HG02885 (cell line): ENCODE results near the gene BOD1L2.

Experiments
- ATAC-seq: cut with Tn5 transposase; IDR thresholded peaks from one replicate; pipeline ENCODE4 v1.9.1; 2021; ENCODE audit warnings: mild to moderate bottlenecking; ENCODE audit not compliant: unreplicated experiment, poor library complexity

The BOD1L2 gene

GRCh38 chr18:57146956-57147636 lies at the start of gene BOD1L2:
BOD1L2 (plus strand) TSS chr18:57147087; CDS start chr18:57147313, 226 bp downstream.
- ATAC-seq = no peak

GRCh38 chr18:57107140-57107832 lies 39.6 kb upstream of the BOD1L2 start:
- ATAC-seq = no peak

- ATAC-seq = no peak
Observed at GRCh38 chr18:57110290-57110689, 36.6 kb upstream of the BOD1L2 start.

GRCh38 chr18:57113799-57114420 lies 33.0 kb upstream of the BOD1L2 start:
- ATAC-seq = no peak

- no peak for ATAC-seq
Observed at GRCh38 chr18:57116598-57117132, 30.2 kb upstream of the BOD1L2 start.

GRCh38 chr18:57121542-57122112 lies 25.3 kb upstream of the BOD1L2 start:
- ATAC-seq = no peak

GRCh38 chr18:57122936-57123510 lies 23.9 kb upstream of the BOD1L2 start:
- ATAC-seq = no peak

GRCh38 chr18:57125627-57126026 lies 21.3 kb upstream of the BOD1L2 start:
- ATAC-seq = no peak

GRCh38 chr18:57128220-57128932 lies 18.5 kb upstream of the BOD1L2 start:
- no peak for ATAC-seq

GRCh38 chr18:57131101-57131500 lies 15.8 kb upstream of the BOD1L2 start:
- no peak for ATAC-seq

GRCh38 chr18:57131782-57132181 lies 15.1 kb upstream of the BOD1L2 start:
- no peak for ATAC-seq

- ATAC-seq = no peak
Observed at GRCh38 chr18:57134618-57135135, 12.2 kb upstream of the BOD1L2 start.

GRCh38 chr18:57135699-57136098 lies 11.2 kb upstream of the BOD1L2 start:
- ATAC-seq = no peak

GRCh38 chr18:57137847-57138246 lies 9.0 kb upstream of the BOD1L2 start:
- no peak for ATAC-seq

- no peak for ATAC-seq
Observed at GRCh38 chr18:57141208-57142129, 5.4 kb upstream of the BOD1L2 start.

GRCh38 chr18:57142324-57142723 lies 4.6 kb upstream of the BOD1L2 start:
- no peak for ATAC-seq

GRCh38 chr18:57143265-57143664 lies 3.6 kb upstream of the BOD1L2 start:
- no peak for ATAC-seq

- ATAC-seq = no peak
Observed at GRCh38 chr18:57148263-57148662, 1.4 kb downstream of the BOD1L2 start.

- ATAC-seq = no peak
Observed at GRCh38 chr18:57149051-57149450, 2.2 kb downstream of the BOD1L2 start.
